HG03064 (cell line): ENCODE data around the gene CLEC18B.
"Not testable (repeated sequence)": the region's sequence is repeated elsewhere in the genome, so short reads cannot be mapped to it uniquely, and the experiment has no call there.

Source experiments
- ATAC-seq: cut with Tn5 transposase; IDR thresholded peaks from one replicate; pipeline ENCODE4 v1.9.1; 2021; ENCODE audit warnings: low read depth; ENCODE audit not compliant: unreplicated experiment

Gene CLEC18B

GRCh38 chr16:74446866-74447265, 25.6 kb upstream of the CLEC18B start:
- ATAC-seq: no peak

DNA sequence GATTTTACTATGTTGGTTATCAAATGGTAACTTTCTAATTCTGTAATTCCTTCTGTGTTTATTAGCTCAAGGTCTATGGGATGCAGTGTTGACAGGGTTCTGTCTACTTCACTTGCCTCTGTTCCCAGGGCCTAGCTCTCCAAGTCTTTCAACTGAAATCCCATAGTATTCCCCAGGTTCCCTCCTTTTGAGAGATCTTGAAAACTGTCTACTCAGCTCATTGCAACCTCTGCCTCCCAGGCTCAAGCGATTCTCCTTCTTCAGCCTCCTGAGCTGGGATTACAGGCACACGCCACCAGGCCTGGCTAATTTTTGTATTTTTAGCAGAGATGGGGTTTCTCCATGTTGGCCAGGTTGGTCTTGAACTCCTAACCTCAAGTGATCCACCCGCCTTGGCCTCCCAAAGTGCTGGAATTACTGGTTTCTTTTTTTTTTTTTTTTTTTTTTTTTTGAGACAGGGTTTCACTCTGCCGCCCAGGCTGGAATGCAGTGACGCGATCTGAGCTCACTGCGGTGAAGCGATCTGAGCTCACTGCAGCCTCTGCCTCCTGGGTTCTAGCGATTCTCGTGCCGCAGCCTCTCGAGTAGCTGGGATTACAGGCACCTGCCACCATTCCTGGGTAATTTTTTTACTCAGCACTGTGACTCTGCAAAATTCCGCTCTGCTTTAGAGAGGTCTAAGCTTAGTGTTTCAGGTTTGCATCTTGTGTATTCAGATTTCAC, 22.5 kb upstream of the CLEC18B start:
- not testable (repeated sequence) for ATAC-seq

DNA sequence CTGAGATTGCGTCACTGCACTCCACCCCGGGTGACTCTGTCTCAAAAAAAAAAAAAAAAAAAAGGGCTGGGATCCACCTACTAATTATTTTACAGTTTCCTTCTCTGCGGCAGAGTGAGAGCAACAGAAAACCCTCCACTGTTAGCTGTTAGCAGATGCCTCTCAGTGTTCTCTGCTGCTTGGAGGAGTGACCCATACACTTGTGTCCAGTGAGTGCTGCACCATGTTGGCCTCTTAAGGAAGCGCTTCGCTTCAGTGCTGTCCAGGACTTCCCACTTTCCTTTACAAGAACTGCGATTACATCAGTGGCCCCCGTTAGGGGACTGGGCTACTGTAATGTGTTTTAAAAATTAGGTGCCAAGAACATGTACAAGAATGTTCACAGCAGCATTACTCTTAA, 18.4 kb upstream of the CLEC18B start:
- ATAC-seq: no peak

- ATAC-seq: no peak
Observed at GRCh38 chr16:74438492-74438979, 17.3 kb upstream of the CLEC18B start.

DNA sequence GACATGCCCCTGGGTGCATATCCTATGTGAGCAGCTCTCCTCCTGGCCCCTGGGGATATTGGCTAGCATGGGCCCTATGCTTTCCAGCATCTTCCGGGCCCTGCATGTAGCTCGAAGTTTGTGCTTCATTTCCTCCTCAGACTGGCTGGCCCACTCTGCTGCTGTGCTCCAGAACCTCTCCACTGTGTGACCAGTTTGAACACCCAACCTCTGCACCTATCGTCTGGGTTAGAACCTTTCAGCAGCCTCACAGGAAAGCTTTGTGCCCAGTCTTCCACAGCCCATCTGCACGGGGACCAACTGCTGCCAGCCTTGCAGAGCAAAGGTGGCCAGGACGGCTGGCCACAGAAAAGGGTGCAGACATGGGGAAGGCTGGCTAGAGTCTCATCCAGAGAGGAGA, 10.2 kb upstream of the CLEC18B start:
- ATAC-seq: no peak

- peak; percentile 64 for ATAC-seq
Observed at GRCh38 chr16:74430036-74430712, 8.9 kb upstream of the CLEC18B start.

DNA sequence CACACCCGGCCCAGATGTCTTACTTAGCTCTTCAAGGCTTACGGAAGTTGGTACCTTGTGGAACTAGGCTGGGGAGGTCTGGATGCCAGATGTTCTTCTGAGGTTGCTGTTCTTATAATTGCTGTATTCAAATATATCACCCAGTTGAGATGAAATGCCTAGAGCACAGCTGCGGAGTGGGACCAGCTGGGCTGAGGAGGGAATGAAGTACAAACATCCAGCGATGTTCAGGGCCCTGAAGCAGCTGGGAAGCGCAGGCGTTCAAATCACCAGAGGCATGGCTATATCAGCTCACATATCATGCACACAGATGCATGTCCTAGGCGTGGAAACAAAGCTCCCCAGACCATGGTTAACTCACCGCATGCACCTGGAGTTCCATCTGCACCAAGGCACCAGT, 7.2 kb upstream of the CLEC18B start:
- not testable (repeated sequence) for ATAC-seq

- not testable (repeated sequence) for ATAC-seq
Observed at GRCh38 chr16:74425751-74426150, 4.5 kb upstream of the CLEC18B start.

DNA sequence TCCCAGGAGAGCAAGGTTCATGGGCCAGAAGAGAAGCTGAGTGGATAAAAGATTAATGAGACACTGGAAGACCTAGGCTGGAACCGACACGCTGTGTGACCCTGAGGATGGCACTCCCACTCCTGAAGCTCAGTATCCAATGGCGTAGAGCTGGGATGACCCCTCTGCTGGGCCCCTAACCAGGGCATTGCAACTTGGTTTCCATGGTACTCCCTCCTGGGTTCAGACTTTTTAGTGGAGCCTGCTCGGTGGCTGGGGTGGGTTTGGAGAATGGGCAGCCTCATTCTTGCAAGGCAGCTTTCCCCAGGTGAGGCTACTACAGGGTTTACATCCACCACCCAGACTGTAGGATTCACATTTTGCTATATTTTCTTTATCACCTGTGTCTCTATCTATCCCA, 2.4 kb upstream of the CLEC18B start:
- ATAC-seq: not testable (repeated sequence)

DNA sequence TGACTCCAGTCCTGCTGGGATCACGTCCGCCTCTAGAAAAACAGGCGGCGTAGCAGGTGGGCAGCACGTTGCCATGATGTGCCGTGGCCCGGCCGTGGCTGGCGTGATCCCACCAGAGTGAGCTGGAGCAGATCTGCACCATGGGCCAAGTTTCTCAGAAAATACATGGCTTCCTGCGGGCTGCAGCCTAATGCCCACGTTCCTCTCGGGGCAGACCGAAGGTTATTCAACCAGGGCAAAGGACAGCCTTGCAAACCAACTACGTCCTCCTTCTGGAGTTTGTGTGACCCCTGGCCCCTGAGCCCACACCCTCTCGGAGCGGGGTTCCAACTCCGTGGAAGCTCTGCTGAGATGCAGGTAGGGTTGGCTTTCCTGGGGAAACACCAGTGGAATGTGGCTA, 808 bp upstream of the CLEC18B start:
- not testable (repeated sequence) for ATAC-seq

GRCh38 chr16:74421482-74421785, 156 bp upstream of the CLEC18B start:
- ATAC-seq: not testable (repeated sequence)

GRCh38 chr16:74419811-74420210, 1.5 kb downstream of the CLEC18B start:
- not testable (repeated sequence) for ATAC-seq

- not testable (repeated sequence) for ATAC-seq
Observed at GRCh38 chr16:74417897-74418296, 3.4 kb downstream of the CLEC18B start.

DNA sequence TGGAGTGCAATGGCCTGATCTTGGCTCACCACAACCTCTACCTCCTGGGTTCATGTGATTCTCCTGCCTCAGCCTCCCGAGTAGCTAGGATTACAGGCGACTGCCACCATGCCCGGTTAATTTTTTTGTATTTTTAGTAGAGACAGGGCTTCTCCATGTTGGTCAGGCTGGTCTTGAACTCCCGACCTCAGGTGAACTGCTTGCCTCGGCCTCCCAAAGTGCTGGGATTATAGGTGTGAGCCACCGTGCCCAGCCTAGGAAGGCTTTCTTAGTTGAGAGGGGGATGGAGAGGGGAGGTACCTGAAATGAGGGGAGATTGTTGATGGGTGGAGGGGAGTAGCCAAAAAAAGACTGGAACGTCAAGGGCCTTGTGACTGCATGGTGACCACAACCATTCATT, 7.4 kb downstream of the CLEC18B start:
- ATAC-seq: not testable (repeated sequence)

- not testable (repeated sequence) for ATAC-seq
Observed at GRCh38 chr16:74413485-74413884, 7.8 kb downstream of the CLEC18B start.

- not testable (repeated sequence) for ATAC-seq
Observed at GRCh38 chr16:74412775-74413390, 8.4 kb downstream of the CLEC18B start.

DNA sequence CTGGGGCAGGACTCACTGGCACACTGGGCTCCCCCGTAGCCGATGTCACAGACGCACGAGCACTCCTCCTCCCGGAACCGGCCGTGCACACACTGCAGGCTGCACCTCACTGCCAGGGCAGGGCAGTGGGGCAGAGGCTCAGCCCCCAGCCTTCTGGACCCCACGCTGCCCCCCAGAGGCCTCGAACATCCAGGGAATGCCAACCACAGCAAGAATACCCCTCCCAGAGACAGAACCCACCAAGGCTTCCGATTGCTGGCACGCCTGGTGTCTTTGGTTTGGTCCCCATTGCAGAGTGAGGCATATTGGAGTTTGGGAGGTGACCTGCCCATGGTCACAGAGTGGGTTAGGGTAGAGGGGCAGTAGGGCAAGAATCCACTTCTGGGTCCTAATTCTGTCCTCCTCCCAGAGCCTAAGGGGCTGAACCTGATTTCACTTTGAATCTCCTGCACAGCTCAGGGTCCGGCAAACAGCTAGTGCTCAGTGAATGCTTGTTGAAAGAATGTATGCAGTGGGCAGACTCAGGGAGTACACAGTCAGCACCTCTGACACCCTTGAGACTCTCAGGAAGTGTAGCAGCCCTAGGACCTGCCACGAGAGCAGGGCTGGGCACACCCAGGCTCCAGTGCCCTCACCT, 9.0 kb downstream of the CLEC18B start:
- ATAC-seq: not testable (repeated sequence)

DNA sequence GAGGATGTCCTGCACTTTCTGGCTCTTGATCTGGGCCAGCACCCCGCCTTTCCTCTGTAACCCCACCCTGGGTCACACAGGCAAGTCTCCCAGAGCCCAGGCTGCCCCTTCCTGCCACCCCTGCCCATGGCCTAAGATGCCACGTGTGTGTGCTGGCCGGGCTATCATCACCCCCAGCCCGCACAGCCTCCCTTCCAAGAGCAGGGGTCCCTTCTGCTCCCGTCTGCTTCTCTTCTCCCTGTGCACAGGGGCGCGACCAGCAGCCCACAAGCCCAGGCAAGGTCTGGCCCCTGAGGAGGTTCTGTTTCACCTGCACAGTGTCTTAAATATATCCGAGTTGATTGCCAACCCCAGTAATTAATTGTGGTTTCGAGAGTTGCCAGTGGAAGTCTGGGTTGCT, 10.3 kb downstream of the CLEC18B start:
- not testable (repeated sequence) for ATAC-seq

DNA sequence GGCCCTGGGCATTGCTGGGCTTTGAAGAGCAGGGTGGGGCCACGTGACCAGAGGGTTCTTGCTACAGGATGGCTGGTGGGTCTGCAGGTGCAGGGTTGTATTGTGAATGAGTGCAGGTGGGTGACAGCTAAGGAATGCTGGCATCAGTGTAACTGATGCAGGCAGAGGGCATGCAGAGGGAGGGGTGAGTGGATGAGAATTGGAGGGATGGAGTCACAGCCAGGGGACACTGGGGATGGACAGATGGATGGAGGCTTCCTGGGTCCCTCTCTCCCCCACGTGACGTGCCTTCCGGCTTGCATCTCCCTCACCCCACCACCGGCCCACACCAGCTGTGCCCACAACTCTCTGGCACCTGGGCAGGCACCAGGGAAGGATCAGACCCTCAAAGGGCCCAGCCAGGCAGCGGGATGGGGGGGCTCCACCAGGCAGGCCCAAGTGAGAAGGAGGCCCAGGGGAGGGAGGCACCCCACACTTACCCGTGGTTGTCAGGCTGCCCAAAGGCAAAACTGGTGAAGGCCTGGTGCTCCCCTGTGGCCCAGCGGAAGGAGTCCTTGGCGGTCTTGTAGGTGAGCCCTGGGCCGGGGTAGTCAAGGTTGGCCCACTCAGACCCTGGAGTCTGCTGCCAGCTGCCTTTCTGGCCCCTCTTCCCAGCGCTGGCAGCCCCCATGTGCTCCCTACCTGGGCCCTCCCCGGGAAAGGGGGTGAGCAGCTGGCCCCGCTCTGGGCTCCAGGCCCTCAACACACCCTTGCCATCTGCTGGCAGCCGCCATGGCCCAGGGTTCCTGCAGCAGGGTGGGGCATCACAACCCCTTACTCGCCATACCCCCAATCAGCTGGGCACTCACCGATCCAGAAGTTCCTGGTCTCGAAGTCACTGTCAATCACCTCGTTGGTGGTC, 11.0 kb downstream of the CLEC18B start:
- ATAC-seq: not testable (repeated sequence)
